Amniotic epithelial cell (primary cell): ENCODE measurements around the gene SVBP.

Experiments used
- DNase-seq: peaks from one replicate; pipeline ENCODE4 v3.0.0-alpha.2; 2010; ENCODE audit warnings: low read depth

SVBP gene

DNA sequence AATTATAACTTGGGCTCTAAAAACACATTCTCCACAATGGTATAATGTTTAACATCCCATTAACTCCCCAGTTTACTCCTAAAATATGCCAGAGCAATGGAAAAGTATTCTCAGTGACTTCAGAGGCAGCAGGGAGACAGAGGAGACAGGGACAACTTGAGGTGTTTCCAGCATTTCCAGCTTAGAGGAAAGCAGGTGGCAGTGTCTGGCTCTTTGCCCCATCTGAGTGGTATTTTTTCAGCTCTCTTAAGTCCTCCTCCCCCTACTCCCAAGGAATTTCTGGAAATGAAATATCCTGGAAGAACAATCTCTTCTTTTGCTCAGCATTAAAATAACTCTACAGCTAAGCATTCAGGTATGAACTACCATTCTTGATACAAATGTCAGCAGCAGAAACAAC is 11.0 kb downstream of the SVBP start:
- DNase-seq, result no peak

DNA sequence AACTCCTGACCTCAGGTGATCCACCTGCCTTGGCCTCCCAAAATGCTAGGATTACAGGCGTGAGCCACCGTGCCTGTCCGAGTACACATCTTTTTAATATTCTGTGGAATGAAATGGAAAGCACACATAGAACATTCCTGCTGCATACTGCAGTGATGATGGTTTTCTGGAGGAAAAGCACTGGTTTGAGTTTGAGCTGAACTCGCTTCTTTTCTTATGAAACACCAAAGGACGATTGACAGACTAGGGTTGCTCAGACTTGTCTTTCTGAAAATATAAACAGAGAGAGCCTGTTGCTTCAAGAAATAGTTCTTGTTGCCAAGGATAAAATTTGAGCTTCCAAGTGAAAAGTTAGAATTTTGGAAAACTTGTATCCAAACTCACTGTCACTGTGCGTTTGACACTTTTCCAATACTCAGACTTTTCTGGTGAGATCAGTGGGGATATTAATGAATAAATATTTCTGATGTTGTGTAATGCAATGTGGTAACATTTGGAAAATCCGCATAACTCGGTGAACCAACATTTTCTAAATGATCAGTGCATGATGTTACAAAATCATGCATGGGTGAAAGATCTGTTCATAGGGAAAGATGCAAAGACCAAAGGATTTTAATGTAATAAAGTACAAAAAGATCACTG is 15.2 kb downstream of the SVBP start:
- DNase-seq, result no peak

DNA sequence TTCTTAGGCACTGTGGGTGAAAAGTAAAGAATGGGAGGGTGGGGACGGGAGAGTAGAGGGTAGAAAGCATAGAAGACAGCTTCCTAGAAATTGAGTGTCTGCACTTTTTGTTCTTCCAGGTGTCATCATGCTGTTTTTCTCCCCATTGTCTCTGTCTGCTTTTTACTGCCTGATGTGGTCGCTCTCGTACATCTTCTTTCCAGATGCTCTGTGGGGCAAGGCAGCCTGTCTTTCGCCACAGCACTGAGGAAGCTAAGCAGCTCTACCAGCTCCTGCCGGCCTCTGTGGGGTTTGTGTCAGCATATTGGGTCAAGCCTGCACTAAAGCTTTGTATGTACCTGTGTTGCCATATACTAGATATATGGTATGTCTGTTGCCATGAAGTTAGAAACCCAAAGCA is 19.2 kb downstream of the SVBP start:
- DNase-seq, result no peak

DNA sequence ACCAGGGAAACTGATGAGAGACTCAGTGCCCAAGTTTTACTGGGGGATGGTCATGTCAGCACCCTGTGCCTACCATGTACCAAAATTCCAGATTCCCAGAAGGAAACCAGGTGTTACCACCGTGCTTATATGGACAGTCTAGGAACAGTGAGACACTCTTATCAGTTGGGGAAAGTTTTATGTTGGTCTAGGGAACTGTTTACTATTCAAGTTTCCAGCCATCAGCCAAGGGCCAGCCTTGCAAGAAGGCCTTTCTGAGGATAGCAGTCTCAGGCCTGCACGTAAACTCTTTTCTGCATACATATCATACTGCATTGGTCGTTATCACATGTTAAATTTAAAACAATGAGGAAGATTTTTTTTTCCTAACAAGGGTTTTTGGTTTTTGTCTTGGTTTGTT is 19.8 kb downstream of the SVBP start:
- DNase-seq, result no peak

DNA sequence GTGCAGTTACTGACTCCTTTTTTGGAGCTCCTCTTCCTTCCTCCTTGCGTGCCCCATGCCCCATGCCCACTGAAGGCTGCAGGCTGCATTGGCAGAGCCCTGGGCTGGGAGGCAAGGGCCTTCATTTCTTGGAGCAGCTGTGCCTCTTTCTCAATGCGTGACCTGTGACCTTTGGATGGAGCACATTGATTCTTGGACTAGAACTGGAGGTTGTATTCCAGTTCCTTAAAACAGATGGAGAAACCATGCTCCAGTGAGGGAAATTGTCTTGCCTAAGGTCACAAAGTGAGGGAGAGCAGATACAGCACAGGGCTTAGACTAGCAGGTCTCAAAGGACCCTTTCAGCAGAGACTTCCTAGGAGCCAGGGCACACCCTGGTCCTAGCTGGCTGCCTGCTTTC is 23.4 kb downstream of the SVBP start:
- no peak for DNase-seq

DNA sequence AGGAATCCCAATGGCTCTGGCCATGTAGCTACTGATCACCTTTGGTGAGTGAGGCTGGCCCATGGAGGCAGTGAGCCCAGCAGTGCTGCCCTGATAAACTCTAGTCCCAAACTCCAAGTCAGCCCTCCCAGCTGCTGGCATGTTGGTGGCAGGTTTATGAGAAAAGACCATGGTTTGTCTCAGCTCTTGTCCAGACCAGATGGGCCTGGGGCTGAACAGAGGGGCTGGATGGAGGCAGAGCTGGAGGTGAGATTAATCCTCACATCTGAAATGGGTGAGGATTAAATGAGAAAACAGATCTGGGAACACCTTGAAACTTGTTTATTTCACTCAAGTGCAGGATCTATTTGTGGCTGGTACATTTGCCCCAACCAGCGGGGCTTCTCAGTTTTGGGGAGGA is 29.2 kb downstream of the SVBP start:
- DNase-seq, result no peak

DNA sequence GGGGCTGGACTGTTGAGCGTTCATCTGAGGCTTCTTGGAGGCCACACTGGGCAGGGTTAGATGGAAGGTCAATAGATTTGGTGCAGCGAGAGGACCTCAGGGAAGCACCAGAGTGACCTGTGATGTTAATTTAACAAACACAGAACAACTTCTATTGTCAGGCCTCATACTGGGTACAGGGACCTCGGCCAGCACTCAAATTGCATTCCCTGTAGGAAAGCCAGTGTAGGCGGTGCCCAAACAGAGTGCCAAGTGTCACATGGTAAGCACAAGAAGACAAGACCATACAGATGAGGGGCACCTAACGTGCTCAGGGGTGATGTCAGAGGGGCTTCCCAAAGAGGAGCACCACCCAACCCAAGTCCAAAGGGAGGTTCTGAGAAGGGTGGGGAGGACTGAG is 31.1 kb downstream of the SVBP start:
- DNase-seq, result no peak

DNA sequence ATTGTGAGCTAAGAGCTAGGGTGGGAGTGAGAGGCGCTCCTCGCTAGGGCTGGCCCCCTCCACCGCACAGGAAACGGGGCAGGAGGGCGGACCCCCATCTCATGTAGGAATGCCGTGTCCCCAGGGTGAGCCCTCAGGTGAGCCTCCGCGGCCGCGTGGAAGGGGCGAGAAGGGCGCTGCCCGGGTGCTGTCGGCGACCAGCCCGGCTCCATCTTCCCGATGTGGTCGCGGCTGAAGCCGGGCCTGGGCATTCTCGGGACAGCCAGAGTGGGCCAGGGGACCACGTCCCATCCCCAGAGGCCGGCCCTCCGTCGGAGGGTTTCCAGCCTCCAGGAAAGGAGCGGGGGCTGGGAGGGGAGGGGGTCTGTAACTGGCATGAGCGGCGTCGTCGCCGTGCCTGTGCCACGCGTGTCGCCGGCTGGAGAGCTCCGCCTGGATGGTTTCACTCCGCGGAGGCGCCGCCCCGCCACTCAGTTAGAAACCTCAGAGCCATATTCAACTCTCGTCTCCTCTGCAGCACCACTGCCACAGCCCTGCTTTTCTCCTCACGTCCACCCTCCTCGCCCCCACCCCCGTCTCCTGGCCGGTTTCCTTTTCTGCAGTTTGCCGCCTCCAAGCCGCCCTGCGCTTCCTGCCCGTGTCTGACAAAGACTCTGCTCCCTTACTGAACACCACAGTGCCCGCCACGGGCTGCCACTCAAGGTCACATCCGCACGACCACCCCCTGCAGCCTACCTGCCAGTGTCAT is 32.1 kb downstream of the SVBP start, which contains the start of gene TMEM269:
Gene TMEM269, plus strand, starts transcription at position 46 of the 748 bp plus-strand sequence. CDS start 4,903 bp downstream, outside the sequence.
- no peak for DNase-seq

DNA sequence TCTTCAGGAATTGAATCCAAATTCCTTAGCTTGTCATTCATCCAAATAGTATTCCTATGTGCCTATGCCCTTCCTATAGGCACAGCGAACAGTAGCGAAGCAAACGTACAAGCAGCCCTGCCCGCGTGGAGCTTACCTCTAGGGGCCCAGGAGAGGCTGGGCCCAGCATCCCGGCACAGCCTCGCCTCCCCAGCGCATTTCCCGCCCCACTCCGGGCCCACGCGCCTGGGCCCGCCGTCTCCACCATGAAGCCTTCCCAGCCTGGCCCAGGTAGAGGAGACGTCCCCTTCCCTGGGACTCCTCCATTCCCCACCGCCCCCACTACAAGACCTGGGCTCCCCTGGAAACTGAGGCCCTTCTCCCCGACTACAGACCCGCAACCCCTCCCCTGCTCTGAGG is 32.7 kb downstream of the SVBP start:
- DNase-seq, result no peak

DNA sequence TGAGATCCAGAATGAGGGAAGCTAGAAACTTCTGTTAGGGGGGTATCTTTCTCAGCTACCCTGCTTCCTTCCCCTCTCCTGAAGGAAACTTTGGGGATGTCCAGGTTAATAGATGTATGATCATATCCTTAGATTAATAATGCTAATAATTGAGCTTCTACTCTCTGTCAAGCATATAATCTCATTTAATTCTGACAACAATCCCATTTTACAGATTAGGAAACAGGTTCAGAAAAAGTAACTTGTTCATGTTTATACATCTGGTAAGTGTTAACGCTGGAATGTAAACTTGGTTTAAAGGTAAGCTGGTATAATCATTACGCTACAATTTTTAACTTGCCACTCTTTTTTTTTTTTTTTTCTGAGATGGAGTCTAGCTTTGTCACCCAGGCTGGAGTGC is 34.1 kb downstream of the SVBP start:
- no peak for DNase-seq

DNA sequence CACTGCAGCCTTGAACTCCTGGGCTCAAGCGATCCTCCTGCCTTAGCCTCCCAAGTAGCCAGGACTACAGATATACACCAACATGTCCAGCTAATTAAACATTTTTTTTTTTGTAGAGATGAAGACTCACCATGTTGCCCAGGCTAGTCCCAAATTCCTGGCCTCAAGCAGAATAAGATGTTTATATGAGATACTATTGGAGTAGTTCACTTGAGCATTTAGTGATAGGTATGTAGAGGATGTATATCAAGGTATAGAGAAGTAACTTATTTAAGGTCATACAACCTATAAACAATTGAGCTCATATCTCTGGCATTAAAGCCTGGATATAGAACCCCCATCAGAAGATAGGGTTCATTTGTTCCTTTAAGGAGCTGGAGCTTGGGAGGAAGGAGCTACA is 37.0 kb downstream of the SVBP start:
- DNase-seq, result no peak

DNA sequence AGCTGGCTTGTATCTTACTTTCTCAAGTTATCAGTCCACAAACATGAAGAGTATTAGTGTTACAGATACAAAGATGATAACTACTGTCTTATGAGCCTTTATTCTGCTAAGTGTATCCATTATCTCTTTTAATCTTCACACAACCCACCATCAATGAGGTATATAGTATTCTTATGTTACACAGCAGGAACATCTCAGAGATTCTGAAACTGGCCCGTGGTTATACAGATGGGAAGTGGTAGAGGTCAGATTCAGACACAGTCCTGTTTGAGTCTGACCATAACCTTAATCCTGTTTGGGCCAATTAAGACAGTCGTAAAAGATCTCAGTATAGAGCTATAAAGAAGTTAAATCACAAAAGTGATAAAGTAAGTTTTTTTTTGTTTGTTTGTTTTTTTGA is 37.5 kb downstream of the SVBP start:
- DNase-seq, result no peak

DNA sequence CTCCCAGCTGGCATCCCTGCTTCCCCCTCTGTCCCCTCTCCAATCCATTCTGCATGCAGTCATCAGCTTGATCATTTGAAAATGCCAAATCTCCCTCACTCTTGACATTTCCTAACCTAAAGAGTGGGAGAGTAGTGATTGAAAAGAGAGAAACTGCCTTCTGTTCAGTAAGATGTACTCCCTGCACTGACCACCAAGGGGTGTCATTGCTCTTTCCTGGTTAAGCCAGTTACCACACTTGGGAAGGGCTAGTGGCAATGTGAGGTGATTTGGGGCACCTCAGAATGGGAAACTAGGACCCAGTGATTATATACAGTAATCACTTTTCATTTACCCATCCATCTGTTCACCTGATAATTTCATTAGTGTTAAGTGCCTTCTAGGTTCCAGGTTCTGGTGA is 39.3 kb downstream of the SVBP start:
- DNase-seq, result peak; percentile 42

DNA sequence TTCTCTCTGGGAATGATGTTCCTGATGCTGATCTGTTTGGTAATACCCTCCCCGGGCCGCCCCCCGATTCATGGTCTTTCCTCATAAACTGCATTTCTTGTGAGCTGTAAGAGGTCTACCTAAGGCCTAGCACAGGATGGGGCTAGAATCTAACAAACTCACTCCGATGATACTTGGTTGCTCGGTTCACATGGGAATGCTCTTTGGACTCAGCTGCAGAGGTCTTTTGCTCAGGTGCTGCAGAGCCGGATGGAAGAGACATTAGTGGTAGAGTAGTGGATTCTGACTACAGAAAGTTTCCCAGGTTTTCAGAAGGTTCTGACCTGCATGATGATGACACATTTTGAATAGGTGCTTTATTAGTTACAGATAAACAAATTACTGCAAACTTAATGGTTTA is 40.7 kb downstream of the SVBP start:
- DNase-seq, result no peak

DNA sequence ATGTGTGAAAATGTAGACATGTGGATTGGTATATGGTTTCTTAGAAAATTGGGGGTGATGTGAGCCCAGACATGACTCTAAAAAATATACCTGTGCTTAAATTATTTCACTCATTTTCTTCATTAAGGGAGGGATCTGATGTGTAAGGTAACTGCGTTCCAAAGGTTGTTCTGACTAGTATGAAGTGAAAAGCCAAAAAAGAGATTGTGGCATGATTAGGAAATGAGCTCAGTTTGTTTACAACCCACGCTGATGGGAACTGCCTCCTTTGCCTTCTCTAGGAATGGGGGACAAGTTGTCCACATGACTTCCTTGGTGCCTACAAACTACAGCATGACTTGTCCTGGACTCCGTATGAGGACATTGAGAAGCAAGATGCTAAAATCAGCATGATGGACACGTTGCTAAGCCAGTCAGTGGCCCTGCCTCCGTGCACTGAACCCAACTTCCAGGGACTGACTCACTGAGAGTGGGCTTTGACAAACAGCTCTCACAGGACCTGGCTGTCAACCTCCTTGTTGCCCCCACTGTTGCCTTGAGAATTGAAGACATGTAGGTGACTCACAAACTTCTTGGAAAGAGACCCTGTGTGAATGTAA is 42.2 kb downstream of the SVBP start:
- no peak for DNase-seq

DNA sequence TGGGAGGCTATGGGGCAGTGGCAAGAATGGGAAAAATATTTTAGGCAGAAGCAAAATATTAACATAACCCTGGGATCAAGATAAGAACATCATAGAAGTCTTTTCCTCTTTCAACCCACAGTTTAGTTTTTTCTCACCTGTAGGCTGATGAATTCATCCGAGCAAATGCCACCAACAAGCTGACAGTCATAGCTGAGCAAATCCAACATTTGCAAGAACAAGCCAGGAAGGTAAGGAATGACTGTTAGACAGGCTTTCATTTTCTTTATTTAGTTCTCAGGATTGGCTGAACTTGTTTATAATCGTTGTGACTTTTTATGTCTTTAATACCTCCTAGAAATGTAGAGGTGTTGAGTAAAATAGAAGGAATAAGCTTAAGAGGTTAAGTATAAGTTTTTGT is 43.8 kb downstream of the SVBP start:
- no peak for DNase-seq

DNA sequence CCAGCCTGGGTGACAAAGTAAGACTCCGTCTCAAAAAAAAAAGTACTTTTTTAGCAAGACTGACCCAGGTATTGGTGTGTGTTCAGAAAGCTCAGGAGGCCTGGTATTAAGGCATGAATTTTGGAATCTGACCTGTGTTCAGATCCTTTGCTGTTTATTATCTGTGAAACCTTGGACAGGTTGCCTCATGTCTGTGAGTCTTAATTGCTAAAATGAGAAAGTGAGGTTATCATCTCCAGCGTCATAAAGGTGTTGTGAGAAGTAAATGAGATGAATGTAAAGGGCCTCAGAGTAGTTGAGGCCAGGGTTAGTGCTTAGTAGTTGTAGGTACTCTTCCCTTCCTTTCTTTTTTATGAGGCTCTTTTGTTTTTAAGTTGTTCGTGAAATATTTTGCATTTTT is 47.4 kb downstream of the SVBP start:
- DNase-seq, result no peak

DNA sequence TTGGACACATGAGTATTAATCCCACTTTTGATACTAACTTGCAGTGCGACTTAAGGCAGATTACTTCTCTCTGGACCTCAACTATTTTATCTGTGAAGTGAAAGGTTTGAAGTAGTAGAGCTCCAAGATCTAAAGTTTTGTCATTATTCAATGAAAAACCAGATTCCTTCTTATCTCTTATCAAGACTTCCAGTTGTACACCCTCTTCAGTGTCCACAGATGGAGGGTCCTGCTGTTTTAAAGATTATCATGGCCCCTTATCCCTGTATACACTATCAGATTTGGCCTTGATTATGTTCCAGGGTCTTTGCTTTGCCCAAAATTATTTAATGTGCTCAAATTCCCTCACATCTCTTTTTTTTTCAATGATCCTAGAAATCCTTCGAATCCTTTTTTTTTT is 49.0 kb downstream of the SVBP start:
- DNase-seq, result no peak

DNA sequence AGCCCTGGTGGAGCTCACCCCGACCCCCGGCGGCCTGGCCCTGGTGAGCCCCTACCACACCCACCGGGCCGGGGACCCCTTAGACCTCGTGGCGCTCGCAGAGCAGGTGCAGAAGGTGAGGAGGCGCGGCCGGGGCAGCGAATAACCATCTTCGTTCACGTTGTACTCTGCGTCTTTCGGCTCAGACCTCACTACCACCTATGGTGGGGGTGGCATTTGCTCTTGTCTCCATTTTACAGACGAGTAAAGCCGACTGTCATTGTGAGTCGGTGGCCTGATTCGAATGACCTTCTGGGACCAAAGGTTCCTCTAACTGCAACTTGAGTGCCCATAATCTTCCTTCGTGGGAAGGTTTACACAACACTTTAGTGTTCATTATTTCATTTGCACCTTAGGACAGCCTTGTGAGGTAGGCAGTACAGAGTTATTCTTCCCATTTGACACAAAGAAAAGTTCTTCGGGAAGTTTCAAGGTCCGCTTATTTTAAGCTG is 49.6 kb downstream of the SVBP start:
- no peak for DNase-seq

DNA sequence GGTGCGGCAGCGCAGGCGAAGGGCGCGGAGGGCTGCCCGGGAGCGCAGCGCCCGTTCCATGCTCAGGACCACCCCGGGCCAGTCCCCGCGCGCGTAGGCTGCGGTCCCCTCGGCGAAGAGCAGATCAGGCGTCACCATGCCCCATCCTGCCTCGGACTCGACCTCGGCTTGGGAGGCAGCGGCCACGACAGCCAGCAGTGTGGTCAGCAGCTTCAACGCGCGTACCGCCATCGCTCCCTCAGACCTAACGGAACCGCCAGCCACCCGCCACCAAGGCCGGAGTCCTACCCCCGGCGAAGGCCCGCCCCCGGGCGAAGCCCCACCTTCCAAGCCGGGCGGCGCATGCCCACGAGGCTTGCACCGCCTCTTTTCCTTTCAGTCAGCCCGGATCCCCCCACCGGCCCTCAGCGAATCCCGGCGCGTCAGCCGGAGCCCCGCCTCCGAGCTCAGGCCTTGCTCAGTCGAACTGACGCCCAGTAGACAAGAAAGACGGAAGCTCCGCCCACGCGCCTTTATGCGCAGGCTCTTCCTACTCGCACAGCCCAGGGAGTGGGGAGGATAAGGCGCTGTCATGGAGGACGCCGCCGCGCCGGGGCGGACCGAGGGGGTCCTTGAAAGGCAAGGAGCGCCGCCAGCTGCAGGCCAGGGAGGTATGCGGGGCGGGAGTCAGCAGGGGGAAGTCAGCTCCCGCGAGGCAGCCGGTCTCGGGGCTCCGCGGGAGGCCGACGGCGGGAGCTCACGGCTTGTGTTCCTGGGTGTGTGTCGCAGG is 50.3 kb downstream of the SVBP start, which contains the start of the genes C1orf50 and P3H1:
Gene C1orf50, plus strand, starts transcription at position 509 of the 769 bp plus-strand sequence. Its CDS starts 63 bp downstream, at position 572.
Gene P3H1, minus strand, starts transcription at position 288 of the 769 bp plus-strand sequence. Its CDS starts 57 bp downstream, at position 231.
- DNase-seq, result peak; percentile 98

DNA sequence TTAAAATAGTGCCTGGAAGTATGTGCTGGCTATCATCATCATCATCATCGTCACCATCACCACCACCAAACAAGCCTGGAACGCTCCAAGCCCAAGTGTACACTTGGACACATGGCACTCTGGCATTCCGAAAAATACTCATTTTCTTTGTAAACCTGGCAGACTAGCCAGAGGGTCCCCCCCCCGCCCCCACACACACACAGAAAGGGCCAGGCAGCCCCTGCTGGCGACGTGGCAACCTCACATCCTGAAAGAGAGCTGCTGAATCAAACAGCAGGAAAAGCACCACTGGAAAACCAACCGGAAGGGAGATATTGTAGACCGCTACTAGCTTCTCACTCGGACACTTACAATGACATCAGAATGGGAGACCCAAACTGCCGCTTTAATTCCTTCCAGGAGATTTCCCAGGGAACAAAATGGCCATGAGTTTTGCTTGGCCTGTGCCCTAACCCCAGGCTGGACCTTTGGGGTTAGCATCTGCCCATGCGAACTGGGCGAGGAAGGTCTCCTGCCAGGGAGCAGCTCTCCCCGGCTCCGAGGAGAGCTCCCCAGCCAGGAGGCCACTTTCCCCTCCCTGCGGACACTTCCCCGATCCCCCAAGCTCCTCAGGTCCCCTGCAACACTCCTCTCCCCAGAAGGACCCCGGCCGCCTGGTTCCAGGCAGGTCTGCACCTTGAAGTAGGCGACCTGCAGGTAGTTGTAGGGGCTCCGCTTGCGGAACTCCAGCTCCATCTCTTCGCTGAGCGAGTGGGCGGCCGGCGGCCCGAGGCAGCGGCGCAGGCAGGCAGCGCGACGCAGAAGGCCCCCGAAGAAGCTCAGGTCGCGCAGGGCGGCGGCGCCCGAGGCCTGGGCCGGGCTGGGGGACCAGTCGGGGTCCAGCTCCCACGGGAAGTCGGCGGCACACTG is 51.1 kb downstream of the SVBP start:
- DNase-seq, result peak; percentile 74
